Measurements from ENCODE around the gene CLUH.

GRCh38 chr17:2700491-2701141, 10.9 kb downstream of the CLUH start:
- TF ChIP-seq, protein P1, sequence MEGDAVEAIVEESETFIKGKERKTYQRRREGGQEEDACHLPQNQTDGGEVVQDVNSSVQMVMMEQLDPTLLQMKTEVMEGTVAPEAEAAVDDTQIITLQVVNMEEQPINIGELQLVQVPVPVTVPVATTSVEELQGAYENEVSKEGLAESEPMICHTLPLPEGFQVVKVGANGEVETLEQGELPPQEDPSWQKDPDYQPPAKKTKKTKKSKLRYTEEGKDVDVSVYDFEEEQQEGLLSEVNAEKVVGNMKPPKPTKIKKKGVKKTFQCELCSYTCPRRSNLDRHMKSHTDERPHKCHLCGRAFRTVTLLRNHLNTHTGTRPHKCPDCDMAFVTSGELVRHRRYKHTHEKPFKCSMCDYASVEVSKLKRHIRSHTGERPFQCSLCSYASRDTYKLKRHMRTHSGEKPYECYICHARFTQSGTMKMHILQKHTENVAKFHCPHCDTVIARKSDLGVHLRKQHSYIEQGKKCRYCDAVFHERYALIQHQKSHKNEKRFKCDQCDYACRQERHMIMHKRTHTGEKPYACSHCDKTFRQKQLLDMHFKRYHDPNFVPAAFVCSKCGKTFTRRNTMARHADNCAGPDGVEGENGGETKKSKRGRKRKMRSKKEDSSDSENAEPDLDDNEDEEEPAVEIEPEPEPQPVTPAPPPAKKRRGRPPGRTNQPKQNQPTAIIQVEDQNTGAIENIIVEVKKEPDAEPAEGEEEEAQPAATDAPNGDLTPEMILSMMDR (conservative IDR thresholded peaks at IDR 0.05): no peak
- TF ChIP-seq ZFX (IDR thresholded peaks at IDR 0.05): no peak
